Breast epithelium (tissue), 3 donors: ENCODE data around the gene MRC2.

Experiments used
- CTCF ChIP-seq, 3 donors: fragments of 450-650 bp; IDR thresholded peaks; one replicate each; pipeline ENCODE4 v1.5.1; 2016 to 2017; ENCODE audit warnings: antibody characterized with exemption in 3 of 3, mild to moderate bottlenecking in 3 of 3, moderate library complexity in 3 of 3
- POLR2A ChIP-seq: fragments of 450-650 bp; IDR thresholded peaks from one replicate; pipeline ENCODE4 v1.6.1; 2016; ENCODE audit warnings: antibody characterized with exemption, mild to moderate bottlenecking, moderate library complexity
- POLR2AphosphoS5 ChIP-seq, 3 donors: sonication (generic); formaldehyde crosslinking; IDR thresholded peaks; one replicate each; pipeline ENCODE4 v1.6.1; 2017; ENCODE audit warnings: antibody characterized with exemption in 3 of 3

GRCh38 chr17:62601471-62601870 is 26.0 kb upstream of the MRC2 start:
- TF ChIP-seq CTCF (IDR thresholded peaks at IDR 0.05) (no peak), POLR2A (no peak), POLR2AphosphoS5 (IDR thresholded peaks at IDR 0.05) (no peak)
